Measurements from ENCODE around the gene HSPB1. TPM values are rescaled to one million over a fixed set of nuclear protein-coding genes. Genes with fewer than 3 reads are reported as not detected.
"Not testable (repeated sequence)": the region's sequence is repeated elsewhere in the genome, so short reads cannot be mapped to it uniquely, and the experiment has no call there.

Gene HSPB1
- total RNA-seq, 1 donor from 2014 or later: 2,459 TPM

DNA sequence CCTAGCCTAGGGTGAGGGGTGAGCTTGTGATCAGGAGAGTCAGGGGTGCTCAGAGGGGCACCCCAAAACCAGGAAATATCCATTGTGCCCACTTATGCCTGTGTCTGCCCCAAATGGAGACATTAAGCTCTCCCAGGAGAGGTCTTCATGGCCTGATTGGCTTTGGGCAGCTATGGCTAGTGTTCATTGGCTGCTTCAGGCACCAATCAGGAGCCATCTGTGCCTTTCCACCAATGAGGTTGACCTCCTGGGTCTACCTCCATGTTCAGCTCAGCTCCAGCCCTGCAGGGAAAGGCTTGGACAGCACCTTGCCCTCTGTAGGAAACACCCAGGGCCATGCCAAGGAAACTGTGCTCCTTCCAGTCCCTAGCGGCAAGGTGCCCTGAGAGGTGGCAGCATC lies 23.9 kb upstream of the HSPB1 start:
- intact Hi-C loops (cut with DNase I): no loop called here
- DNase-seq (no peak), ATAC-seq (ENCODE audit: poor library complexity) (no peak)

- no peak for DNase-seq
- no peak for ATAC-seq (ENCODE audit: poor library complexity)
- intact Hi-C loops (cut with DNase I): no loop called here
Observed at GRCh38 chr7:76280408-76280807, 22.1 kb upstream of the HSPB1 start.

DNA sequence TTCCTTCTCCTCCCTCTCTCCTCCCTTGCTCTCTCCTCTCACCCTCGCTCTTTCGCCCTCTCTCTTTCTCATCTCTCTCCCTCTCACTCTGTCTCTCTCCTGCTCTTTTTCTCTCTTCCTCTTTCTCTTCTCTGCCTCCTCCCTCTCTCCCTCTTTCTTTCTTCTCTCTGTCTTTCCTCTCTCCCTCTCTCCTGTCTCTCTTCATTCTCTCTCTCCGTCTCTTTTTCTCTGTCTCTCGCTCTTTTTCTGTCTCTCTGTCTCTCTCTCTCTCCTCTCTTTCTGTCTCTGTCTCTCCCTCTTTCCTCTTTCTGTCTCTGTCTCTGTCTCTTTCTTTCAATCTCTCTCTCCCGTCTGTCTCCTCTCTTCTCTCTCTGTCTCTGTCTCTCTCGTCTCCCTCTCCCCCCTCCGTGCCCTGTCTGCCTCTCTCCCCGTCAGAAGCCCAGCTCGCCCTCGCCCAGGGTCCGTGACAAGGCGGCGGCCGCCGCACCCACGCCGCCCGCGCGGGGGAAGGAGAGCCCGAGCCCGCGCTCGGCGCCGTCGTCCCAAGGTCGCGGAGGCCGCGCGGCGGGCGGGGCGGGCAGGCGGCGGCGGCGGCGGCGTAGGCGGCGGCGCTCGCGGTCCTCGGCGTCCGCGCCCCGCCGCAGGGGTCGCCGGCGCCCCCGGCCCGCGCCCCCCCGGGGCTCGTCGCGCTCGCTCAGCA lies 21.3 kb upstream of the HSPB1 start:
- ATAC-seq (ENCODE audit: poor library complexity): peak; percentile 41
- DNase-seq: no peak
- intact Hi-C loops (cut with DNase I): no loop called here

DNA sequence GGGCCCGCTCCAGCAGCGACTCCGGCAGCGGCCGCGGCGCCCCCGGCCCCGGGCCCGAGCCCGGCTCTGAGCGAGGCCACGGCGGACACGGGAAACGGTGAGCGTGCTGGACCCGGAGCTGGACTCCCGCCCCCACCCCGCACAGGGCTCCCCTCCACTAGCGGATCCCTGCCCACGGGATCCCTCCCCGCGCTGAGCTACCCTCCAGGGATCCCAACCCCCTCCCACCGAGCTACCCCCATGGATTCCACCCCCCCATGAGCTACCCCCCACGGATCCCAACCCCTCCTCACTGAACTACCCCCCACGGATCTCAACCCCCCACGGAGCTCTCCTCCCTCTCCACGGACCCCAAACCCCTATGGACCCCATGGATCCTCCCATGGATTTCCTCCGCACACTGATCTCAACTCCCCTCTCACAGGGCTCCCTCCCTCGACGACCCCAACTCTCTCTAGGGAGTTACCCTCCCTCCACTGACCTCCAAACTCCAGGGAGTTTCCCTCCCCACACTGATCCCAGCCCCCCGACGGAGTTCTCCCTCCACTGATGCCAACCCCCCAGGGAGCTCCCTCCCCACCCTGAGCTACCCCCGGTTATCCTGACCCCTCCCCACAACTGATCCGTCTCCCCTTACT lies 20.6 kb upstream of the HSPB1 start:
- DNase-seq: no peak
- no peak for ATAC-seq (ENCODE audit: poor library complexity)
- intact Hi-C loops (cut with DNase I): no loop called here

DNA sequence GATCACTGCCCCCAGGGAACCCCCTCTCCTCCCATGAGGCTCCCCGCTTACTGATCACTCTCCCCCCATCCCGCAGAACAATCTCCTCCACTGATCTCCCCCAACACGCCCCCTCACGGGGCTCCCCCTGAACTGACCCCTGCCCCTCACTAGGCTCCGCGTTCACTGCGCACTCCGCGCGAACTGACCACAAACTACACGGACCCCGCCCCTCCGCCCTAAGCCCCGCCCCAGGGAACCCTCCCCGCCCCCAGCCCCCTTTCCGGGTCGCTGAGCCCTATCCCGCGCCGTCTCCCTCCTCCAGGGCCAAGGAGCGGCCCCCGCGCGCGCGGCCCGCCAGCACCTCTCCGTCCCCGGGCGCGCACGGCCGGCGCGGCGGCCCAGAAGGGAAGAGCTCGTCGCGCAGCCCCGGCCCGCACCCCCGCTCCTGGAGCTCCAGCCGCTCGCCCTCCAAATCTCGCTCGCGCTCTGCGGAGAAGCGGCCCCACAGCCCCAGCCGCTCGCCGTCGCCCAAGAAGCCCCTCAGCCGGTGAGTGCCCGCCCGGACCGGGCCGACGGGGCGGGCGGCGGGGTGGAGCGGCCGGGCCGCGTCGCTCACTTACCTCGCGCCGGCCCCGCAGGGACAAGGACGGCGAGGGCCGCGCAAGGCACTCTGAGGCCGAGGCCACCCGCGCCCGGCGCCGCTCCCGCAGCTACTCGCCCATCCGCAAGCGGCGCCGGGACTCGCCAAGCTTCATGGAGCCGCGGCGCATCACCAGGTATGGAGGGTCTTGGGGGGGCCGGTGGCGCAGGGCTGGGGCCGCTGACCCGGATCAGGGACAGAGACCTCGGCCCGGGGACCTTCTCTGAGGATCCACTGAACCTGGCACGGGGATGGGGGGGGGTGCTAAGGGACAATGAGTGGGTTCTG lies 19.9 kb upstream of the HSPB1 start:
- DNase-seq (peak; percentile 64), ATAC-seq (ENCODE audit: poor library complexity) (peak; percentile 70)
- intact Hi-C loops (cut with DNase I): no loop called here

DNA sequence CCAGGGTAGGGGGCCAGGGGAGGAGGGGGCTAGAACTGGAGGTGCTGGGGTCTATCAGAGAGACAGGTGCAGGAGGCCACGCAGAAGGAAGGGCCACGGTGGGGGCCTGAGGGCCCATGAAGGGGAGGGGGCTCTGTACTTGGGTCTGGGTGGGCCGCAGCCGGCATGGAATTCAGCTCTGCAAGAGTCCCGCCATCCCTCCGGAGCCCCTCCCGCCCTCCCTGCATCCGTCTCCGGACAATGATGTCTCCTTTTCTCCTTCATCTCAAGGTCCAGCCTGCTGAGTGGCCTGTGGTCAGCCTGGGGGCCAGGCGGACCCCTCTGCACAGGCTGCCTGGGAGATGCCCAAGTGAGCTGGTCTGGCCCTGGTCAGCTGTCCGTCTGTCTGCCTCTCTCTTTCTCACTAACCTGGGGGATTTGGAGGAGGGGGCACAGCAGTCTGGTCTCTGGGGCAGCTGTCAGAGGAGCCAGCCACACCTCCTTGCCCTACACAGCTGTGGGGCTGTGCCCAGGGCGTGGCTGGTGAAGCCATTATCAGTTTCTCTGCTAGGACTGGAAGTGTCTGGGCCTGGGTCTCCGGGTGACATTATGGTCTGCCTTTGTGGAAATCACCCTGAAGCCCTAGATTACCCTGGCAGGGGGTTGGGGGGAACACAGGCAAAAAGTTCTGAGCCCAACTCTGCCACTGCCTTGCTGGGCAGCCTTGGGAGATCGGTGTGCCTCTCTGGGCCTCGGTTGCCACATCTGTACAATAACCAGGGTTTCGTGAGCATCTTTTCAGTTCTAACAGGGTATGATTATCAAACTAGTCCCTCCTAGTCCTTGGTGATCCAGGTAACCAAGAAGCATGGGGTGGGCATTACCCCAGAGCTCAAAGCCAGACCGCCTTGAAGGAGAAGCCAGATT lies 19.0 kb upstream of the HSPB1 start:
- intact Hi-C loops (cut with DNase I): no loop called here
- no peak for DNase-seq

GRCh38 chr7:76285604-76286374 lies 16.7 kb upstream of the HSPB1 start:
- intact Hi-C loops (cut with DNase I): no loop called here
- ATAC-seq (ENCODE audit: poor library complexity) (no peak), DNase-seq (no peak)

More for the DNA sequence above, 19.0 kb upstream of the HSPB1 start:
- no peak for ATAC-seq (ENCODE audit: poor library complexity)

GRCh38 chr7:76286842-76287403 lies 15.6 kb upstream of the HSPB1 start:
- intact Hi-C loops (cut with DNase I): no loop called here
- ATAC-seq (ENCODE audit: poor library complexity) (no peak), DNase-seq (no peak)

GRCh38 chr7:76290847-76291350 lies 11.6 kb upstream of the HSPB1 start:
- DNase-seq; ATAC-seq (ENCODE audit: poor library complexity): not testable (repeated sequence)
- intact Hi-C loops (cut with DNase I): loop anchor here (1.0 kb wide), 1 partner anchor 23 kb away; no protein-coding TSS in a partner anchor

- peak; percentile 74 for ATAC-seq (ENCODE audit: poor library complexity)
- intact Hi-C loops (cut with DNase I): loop anchor here (1.0 kb wide), 1 partner anchor 23 kb away; no protein-coding TSS in a partner anchor
- peak; percentile 94 for DNase-seq
Observed at GRCh38 chr7:76291351-76292212, 10.9 kb upstream of the HSPB1 start.

GRCh38 chr7:76292213-76292573 lies 10.3 kb upstream of the HSPB1 start:
- intact Hi-C loops (cut with DNase I): no loop called here
- DNase-seq: no peak
- ATAC-seq (ENCODE audit: poor library complexity): peak; percentile 14

DNA sequence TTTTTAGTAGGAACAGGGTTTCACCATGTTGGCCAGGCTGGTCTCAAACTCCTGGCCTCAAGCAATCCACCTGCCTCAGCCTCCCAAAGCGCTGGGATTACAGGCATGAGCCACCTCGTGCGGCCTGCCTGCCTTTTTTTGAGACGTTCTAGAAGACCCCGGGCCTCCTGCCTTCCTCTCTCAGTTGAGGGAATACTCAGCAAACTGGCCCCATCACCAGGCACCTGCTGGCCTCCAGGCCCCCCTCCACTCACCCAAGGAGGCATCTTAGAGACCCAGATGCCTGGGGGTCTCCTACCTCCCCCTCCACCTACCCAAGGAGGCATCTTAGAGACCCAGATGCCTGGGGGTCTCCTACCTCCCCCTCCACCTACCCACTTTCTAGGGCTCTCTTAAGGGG lies 9.6 kb upstream of the HSPB1 start:
- DNase-seq; intact Hi-C loops (cut with DNase I); ATAC-seq (ENCODE audit: poor library complexity): not testable (repeated sequence)

DNA sequence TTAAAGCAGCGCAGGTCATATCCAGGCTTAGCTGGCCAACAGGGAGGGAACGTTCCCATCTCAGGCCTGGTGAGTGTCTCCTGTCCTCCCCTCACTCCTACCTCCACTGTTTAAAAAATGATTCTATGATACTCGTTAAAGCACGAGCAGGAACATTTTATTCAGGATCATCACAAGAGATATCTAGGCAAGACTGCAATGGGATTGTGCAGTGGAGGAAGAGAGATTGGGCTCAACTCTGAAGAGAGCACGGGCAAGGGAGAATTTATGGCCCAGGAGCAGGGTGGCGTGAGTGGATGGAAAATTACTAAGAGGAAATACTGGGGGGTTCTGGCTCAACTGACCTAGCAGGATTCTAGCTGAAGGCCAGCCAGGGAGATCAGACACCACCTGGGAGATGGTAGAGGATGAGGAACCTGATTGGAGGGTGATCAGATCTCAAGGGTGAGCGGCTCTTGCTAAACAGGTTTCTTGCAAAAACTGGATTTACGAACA lies 9.0 kb upstream of the HSPB1 start:
- intact Hi-C loops (cut with DNase I): no loop called here
- ATAC-seq (ENCODE audit: poor library complexity) (no peak), DNase-seq (no peak)

GRCh38 chr7:76294344-76295024 lies 8.0 kb upstream of the HSPB1 start:
- intact Hi-C loops (cut with DNase I): no loop called here
- ATAC-seq (ENCODE audit: poor library complexity): peak; percentile 89
- DNase-seq: peak; percentile 98
